Choroid plexus epithelial cell (primary cell): Measurements from ENCODE around the gene COL5A2.

Experiments used
- DNase-seq: peaks from one replicate; pipeline ENCODE4 v3.0.0-alpha.2; 2010; ENCODE audit warnings: low read depth
- H3K4me3 ChIP-seq: 2 replicates; pipeline ENCODE4 v1.5.1; 2011; ENCODE audit warnings: low read depth, mild to moderate bottlenecking, control low read depth, low read length, moderate library complexity
- TF ChIP-seq, protein P1 (sequence below): conservative IDR thresholded peaks from 2 replicates; pipeline ENCODE4 v1.5.1; 2011; ENCODE audit warnings: low read depth, mild to moderate bottlenecking, control low read depth, inconsistent platforms, low read length, moderate library complexity

COL5A2 gene

DNA sequence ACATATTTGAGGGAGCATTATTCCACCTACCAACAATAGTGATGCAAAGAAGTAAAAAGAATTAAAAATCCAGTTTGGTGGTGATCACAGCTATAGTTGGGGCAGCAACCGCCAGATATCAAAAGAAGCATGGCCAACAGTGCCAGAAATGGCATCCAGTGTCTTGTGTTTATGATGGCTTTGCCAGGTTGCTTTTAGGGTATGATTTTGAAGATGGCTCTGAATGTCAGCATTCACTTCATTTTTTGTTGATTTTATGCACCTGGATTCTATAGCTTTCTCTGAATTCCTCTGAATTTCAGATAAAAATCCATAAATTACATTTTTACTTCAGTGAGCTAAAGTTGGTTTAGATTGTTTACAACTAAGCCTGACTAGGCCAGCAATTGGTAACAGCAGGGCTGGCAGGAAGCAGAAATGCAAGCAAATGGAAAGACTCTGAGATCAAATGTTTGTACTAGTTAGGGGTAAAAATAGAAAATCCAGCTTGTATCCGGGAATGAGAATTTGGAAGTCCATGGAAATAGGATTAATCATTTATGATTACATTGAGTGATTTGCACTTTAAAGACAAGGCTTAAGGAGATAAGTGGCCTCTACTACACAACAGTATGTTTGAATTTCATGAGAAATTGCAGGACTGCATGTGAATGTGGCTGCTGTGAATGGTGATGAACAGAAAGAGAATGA, 165.0 kb downstream of the COL5A2 start:
- peak; percentile 63 for DNase-seq
- TF ChIP-seq, protein P1, sequence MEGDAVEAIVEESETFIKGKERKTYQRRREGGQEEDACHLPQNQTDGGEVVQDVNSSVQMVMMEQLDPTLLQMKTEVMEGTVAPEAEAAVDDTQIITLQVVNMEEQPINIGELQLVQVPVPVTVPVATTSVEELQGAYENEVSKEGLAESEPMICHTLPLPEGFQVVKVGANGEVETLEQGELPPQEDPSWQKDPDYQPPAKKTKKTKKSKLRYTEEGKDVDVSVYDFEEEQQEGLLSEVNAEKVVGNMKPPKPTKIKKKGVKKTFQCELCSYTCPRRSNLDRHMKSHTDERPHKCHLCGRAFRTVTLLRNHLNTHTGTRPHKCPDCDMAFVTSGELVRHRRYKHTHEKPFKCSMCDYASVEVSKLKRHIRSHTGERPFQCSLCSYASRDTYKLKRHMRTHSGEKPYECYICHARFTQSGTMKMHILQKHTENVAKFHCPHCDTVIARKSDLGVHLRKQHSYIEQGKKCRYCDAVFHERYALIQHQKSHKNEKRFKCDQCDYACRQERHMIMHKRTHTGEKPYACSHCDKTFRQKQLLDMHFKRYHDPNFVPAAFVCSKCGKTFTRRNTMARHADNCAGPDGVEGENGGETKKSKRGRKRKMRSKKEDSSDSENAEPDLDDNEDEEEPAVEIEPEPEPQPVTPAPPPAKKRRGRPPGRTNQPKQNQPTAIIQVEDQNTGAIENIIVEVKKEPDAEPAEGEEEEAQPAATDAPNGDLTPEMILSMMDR, result no peak

DNA sequence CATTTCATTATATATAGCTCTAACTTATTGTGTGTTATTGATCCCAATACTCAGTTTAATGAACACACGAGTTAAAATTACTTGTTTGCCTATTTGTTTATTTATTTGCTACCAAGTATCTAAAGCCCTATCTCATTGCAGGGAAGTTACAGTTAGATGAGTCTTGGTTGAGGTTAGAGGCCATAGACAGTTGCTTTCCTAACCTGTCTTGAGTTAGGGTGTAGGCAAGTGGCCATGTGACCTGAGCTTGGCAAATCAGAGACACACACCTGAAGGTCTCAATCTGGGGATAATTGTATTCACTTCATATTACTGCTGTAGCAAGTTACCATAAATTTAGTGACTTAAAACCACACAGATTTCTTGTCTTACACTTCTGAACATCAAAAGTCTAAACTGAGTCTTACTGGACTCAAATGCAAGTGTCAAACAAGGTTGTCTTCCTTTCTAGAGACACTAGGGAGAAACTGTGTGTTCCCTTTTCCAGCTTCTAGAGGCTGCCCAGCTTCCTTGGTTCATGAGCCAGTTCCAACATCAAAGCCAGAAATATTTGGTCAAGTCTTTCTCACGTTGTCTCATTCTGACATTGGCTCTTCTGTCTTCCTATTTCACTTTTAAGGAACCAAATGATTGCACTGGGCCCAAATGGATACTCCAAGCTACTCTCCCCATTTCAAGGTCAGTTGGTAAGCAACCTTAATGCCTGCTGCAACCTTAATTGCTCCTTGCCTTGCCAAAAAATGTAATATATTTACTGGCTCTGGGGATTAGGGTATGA, 165.7 kb downstream of the COL5A2 start:
- TF ChIP-seq, protein P1, result no peak
- H3K4me3 ChIP-seq, result no peak overlapping the region
- DNase-seq, result peak; percentile 68

More for the DNA sequence above, 165.0 kb downstream of the COL5A2 start:
- no peak overlapping the region for H3K4me3 ChIP-seq

DNA sequence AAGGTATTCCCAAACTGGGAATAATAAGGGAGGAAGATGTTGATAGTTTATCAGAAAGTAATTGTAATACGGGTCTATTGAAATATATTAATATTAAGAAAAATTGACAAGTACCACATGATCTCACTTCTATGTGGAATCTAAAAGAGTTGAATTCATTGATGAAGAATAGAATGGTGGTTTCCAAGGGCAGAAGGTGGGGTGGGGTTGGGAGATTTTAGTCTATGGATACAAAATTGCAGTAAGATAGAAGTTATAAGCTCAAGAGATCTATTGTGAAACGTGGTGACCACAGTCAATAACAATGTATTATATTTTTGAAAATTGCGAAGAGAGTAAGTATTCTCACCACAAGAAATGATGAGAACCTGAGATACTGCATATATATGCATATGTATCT, 166.5 kb downstream of the COL5A2 start:
- TF ChIP-seq, protein P1, result no peak
- DNase-seq, result peak; percentile 49
- H3K4me3 ChIP-seq, result no peak overlapping the region

DNA sequence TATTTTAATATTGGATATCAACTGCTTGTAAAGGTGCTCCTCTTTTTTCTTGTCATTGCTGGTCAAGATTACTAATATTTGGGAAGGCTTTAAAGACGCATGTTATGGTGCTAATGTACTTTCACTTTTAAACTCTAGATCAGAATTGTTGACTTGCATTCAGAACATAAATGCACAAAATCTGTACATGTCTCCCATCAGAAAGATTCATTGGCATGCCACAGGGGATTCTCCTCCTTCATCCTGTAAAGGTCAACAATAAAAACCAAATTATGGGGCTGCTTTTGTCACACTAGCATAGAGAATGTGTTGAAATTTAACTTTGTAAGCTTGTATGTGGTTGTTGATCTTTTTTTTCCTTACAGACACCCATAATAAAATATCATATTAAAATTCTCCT, 167.2 kb downstream of the COL5A2 start:
- DNase-seq, result peak; percentile 33
- no peak overlapping the region for H3K4me3 ChIP-seq
- TF ChIP-seq, protein P1, result no peak

DNA sequence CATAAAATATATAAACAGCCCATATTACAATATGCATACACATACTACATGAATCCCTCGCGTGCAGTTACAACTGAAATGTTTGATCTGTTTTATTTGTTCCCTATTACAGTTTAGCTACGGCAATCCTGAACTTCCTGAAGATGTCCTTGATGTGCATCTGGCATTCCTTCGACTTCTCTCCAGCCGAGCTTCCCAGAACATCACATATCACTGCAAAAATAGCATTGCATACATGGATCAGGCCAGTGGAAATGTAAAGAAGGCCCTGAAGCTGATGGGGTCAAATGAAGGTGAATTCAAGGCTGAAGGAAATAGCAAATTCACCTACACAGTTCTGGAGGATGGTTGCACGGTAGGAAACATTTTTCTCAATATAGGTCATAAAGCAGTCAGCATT, 169.0 kb downstream of the COL5A2 start:
- TF ChIP-seq, protein P1, result no peak
- H3K4me3 ChIP-seq, result no peak overlapping the region
- DNase-seq, result peak; percentile 28

DNA sequence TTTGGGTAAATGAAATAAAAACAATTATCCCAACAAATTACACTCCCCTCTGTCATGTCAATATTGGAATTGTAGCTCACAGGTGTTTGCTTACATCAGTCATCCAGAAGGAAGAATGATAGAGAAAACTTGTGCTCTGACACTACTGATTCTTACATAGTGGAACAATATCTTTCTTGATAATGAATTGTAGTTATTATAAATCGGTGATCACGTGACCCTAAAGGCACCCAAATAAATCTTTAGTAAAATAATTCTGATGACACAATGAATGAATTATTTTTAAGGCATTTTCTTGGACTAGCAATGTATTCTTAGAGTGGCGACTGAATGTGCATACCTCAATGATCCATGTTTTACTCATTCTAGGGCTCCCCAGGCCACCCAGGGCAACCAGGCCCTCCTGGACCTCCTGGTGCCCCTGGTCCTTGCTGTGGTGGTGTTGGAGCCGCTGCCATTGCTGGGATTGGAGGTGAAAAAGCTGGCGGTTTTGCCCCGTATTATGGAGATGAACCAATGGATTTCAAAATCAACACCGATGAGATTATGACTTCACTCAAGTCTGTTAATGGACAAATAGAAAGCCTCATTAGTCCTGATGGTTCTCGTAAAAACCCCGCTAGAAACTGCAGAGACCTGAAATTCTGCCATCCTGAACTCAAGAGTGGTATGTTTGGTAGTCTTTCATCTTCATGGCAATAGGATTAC, 170.9 kb downstream of the COL5A2 start:
- H3K4me3 ChIP-seq, result no peak overlapping the region
- DNase-seq, result no peak
- TF ChIP-seq, protein P1, result no peak
